CD14-positive monocyte (primary cell): ENCODE results near the gene COL4A1. TPM values are rescaled to one million over a fixed set of nuclear protein-coding genes. Genes with fewer than 3 reads are reported as not detected.

Experiments used
- DNase-seq, 3 donors: peaks; one replicate each; pipeline ENCODE4 v3.0.0-alpha.2; 2011 to 2022
- H2AFZ ChIP-seq: 2 replicates; pipeline ENCODE4 v1.6.0; 2012; ENCODE audit warnings: mild to moderate bottlenecking, low read depth, low read length, inconsistent platforms; ENCODE audit not compliant: insufficient read depth, poor library complexity, severe bottlenecking
- H3K27ac ChIP-seq, 2 donors: 1 replicate in 1 of 2; 2 replicates in 1 of 2; pipeline ENCODE4 v1.5.1; 2012 to 2013; ENCODE audit warnings: low read length in 2 of 2, control low read depth in 1 of 2, inconsistent platforms in 1 of 2, low read depth in 1 of 2, mild to moderate bottlenecking in 1 of 2
- H3K27me3 ChIP-seq, 2 donors: one replicate each; pipeline versions ENCODE4 v1.6.0 to v1.6.1; 2011 to 2013; ENCODE audit warnings: low read length in 2 of 2; ENCODE audit not compliant: control insufficient read depth in 2 of 2, insufficient read depth in 2 of 2
- H3K36me3 ChIP-seq, 2 donors: replicated peaks in 1 of 2; 1 replicate in 1 of 2; 2 replicates in 1 of 2; pipeline versions ENCODE4 v1.5.1 to v1.6.1; 2012 to 2013; ENCODE audit warnings: low read length in 2 of 2, control low read depth in 1 of 2, inconsistent platforms in 1 of 2, mild to moderate bottlenecking in 1 of 2; ENCODE audit not compliant: insufficient read depth in 2 of 2, control insufficient read depth in 1 of 2
- H3K4me1 ChIP-seq, 2 donors: 1 replicate in 1 of 2; 2 replicates in 1 of 2; pipeline versions ENCODE4 v1.5.1 to v1.6.1; 2012 to 2013; ENCODE audit warnings: low read length in 2 of 2, control low read depth in 1 of 2, inconsistent platforms in 1 of 2, mild to moderate bottlenecking in 1 of 2, moderate library complexity in 1 of 2; ENCODE audit not compliant: insufficient read depth in 2 of 2, control insufficient read depth in 1 of 2
- H3K4me2 ChIP-seq: replicated peaks from 2 replicates; pipeline ENCODE3; 2012; ENCODE audit warnings: low read length, moderate library complexity, mild to moderate bottlenecking; ENCODE audit not compliant: poor library complexity, severe bottlenecking; ENCODE audit errors: extremely low read depth
- H3K4me3 ChIP-seq, 3 experiments: fragments of 200-600 bp in 1 of 3; sonication (generic) in 1 of 3; replicated peaks in 1 of 3; 1 replicate in 2 of 3; 2 replicates in 1 of 3; pipeline ENCODE4 v1.5.1; 2011 to 2013; ENCODE audit warnings: low read length in 3 of 3, mild to moderate bottlenecking in 3 of 3, control low read depth in 2 of 3, low read depth in 2 of 3, inconsistent platforms in 1 of 3, moderate library complexity in 1 of 3
- H3K79me2 ChIP-seq: 2 replicates; pipeline ENCODE4 v1.6.0; 2012; ENCODE audit warnings: mild to moderate bottlenecking, control low read depth, inconsistent platforms, low read length, moderate library complexity; ENCODE audit not compliant: insufficient read depth
- H3K9ac ChIP-seq: 2 replicates; pipeline ENCODE4 v1.6.0; 2017; ENCODE audit warnings: low read length, mild to moderate bottlenecking; ENCODE audit not compliant: insufficient read depth, poor library complexity, severe bottlenecking
- H3K9me3 ChIP-seq, 2 donors: replicated peaks in 1 of 2; 1 replicate in 1 of 2; 2 replicates in 1 of 2; pipeline versions ENCODE4 v1.5.1 to v1.6.1; 2012 to 2013; ENCODE audit warnings: low read length in 2 of 2, control low read depth in 1 of 2; ENCODE audit not compliant: control insufficient read depth in 1 of 2, insufficient read depth in 1 of 2
- H4K20me1 ChIP-seq: 2 replicates; pipeline ENCODE4 v1.6.0; 2012; ENCODE audit warnings: mild to moderate bottlenecking, low read length, control low read depth, moderate library complexity; ENCODE audit not compliant: insufficient read depth
- H3K27ac Mint-ChIP-seq, 7 donors: one replicate each; pipeline ENCODE4 v1.8.0; 2020; ENCODE audit warnings: mild to moderate bottlenecking in 7 of 7, mixed read lengths in 7 of 7, moderate library complexity in 6 of 7, inconsistent platforms in 2 of 7
- H3K27me3 Mint-ChIP-seq, 3 donors: one replicate each; pipeline ENCODE4 v1.8.0; 2021 to 2022; ENCODE audit warnings: low read depth in 3 of 3, mild to moderate bottlenecking in 3 of 3, mixed read lengths in 3 of 3, moderate library complexity in 3 of 3, inconsistent platforms in 1 of 3
- H3K36me3 Mint-ChIP-seq, 2 donors: one replicate each; pipeline ENCODE4 v1.8.0; 2020; ENCODE audit warnings: mixed read lengths in 2 of 2, inconsistent platforms in 1 of 2, mild to moderate bottlenecking in 1 of 2
- H3K4me1 Mint-ChIP-seq: one replicate; pipeline ENCODE4 v1.8.0; 2020; ENCODE audit warnings: mild to moderate bottlenecking, mixed read lengths
- H3K4me3 Mint-ChIP-seq, 2 donors: one replicate each; pipeline ENCODE4 v1.8.0; 2020; ENCODE audit warnings: mild to moderate bottlenecking in 2 of 2, mixed read lengths in 2 of 2, moderate library complexity in 1 of 2
- H3K9me3 Mint-ChIP-seq, 7 donors: one replicate each; pipeline ENCODE4 v1.8.0; 2020 to 2022; ENCODE audit warnings: mixed read lengths in 7 of 7, mild to moderate bottlenecking in 6 of 7, moderate library complexity in 6 of 7, inconsistent platforms in 2 of 7
- CTCF ChIP-seq: fragments of 200-600 bp; IDR thresholded peaks from one replicate; pipeline ENCODE4 v1.8.0; 2022; ENCODE audit warnings: antibody characterized with exemption, mild to moderate bottlenecking
- WGBS: methylation state at CpG from one replicate; pipeline ENCODE4 v1.1.5; 2013; ENCODE audit warnings: missing lambda C conversion rate; ENCODE audit not compliant: insufficient coverage; 5-methylcytosine and 5-hydroxymethylcytosine counted together
- intact Hi-C, 2 donors: fragments of 100-400 bp; cut with micrococcal nuclease; formaldehyde crosslinking; loops; one replicate each; pipeline versions ENCODE4 v1.15.0 to v1.15.1; 2023
- polyA plus RNA-seq, 3 donors: library from polyadenylated mRNA; depleted of rRNA in 1 of 3; unstranded in 2 of 3; stranded (reverse) in 1 of 3; fragments of 300-500 nt in 2 of 3; fragments of >200 nt in 1 of 3; fragmentation: Illumina TruSeq in 2 of 3; gene quantifications; 1 replicate in 2 of 3; 2 replicates in 1 of 3; pipeline ENCODE4 v1.2.3, GENCODE V29; 2012 to 2021

Gene COL4A1
- polyA plus RNA-seq, 3 donors = 0.16 to 0.25 TPM; not detected in 1

- H3K9me3 ChIP-seq = no peaks in the 10 kb centered on the region
- no peak overlapping the region for H3K4me2 ChIP-seq
- H3K27ac ChIP-seq = no peak overlapping the region
- no peak overlapping the region for H3K4me3 ChIP-seq
- H3K9me3 Mint-ChIP-seq = peaks cover 0 to 3% (median 0%) of the 10 kb centered on the region in 7 donors
- no peaks in the 10 kb centered on the region for H3K36me3 Mint-ChIP-seq
- H3K36me3 ChIP-seq = no peaks in the 10 kb centered on the region
- peaks cover 0 to 13% of the 10 kb centered on the region in 2 donors for H3K4me1 ChIP-seq
- H3K27me3 Mint-ChIP-seq = peaks cover 16 to 34% (median 18%) of the 10 kb centered on the region in 3 donors
- no peak for DNase-seq
- H4K20me1 ChIP-seq = no peaks in the 10 kb centered on the region
- H3K79me2 ChIP-seq = no peaks in the 10 kb centered on the region
- intact Hi-C loops = loop anchor here in 1 of 2 donors (10.0 kb wide), 1 partner anchor 46 kb away; no protein-coding TSS in a partner anchor
- no peak overlapping the region for H3K4me3 Mint-ChIP-seq
- no peak overlapping the region for H3K27ac Mint-ChIP-seq
- H2AFZ ChIP-seq = no peak overlapping the region
- peaks cover 9% of the 10 kb centered on the region for H3K4me1 Mint-ChIP-seq
- no peak overlapping the region for H3K9ac ChIP-seq
- peaks cover 2 to 6% of the 10 kb centered on the region in 2 donors for H3K27me3 ChIP-seq
- TF ChIP-seq CTCF = no peak
- 60% methylated on average over 3 of the region's 8 CpGs for WGBS
These were observed 178.4 kb downstream of the COL4A1 start for GRCh38 chr13:110128546-110128945.

GRCh38 chr13:110127986-110128511 lies 178.9 kb downstream of the COL4A1 start:
- DNase-seq = no peak
- Histone ChIP-seq H3K4me1 (peaks cover 0 to 13% of the 10 kb centered on the region in 2 donors), H3K9me3 (no peaks in the 10 kb centered on the region), H3K79me2 (no peaks in the 10 kb centered on the region), H4K20me1 (no peaks in the 10 kb centered on the region), H3K27ac (no peak overlapping the region), H3K27me3 (peaks cover 2 to 6% of the 10 kb centered on the region in 2 donors), H2AFZ (no peak overlapping the region), H3K4me2 (no peak overlapping the region), H3K36me3 (no peaks in the 10 kb centered on the region), H3K4me3 (no peak overlapping the region), H3K9ac (no peak overlapping the region)
- peaks cover 18 to 39% (median 18%) of the 10 kb centered on the region in 3 donors for H3K27me3 Mint-ChIP-seq
- 53% methylated on average over 3 of the region's 6 CpGs for WGBS
- H3K36me3 Mint-ChIP-seq = no peaks in the 10 kb centered on the region
- no peak for TF ChIP-seq CTCF
- intact Hi-C loops = loop anchor here in 1 of 2 donors (10.0 kb wide), 1 partner anchor 47 kb away; no protein-coding TSS in a partner anchor
- peaks cover 0 to 3% (median 0%) of the 10 kb centered on the region in 7 donors for H3K9me3 Mint-ChIP-seq
- H3K4me3 Mint-ChIP-seq = no peak overlapping the region
- H3K4me1 Mint-ChIP-seq = peaks cover 9% of the 10 kb centered on the region
- H3K27ac Mint-ChIP-seq = no peak overlapping the region
